Activated CD4-positive, alpha-beta T cell treated with anti-CD3 and anti-CD28 coated beads, Interleukin-2, amount 10 ng/mL, durations not matched to agents 24 days and 14 days (primary cell): ENCODE results near the gene DAB2. TPM values are rescaled to one million over a fixed set of nuclear protein-coding genes. Genes with fewer than 3 reads are reported as not detected.
"Not testable (repeated sequence)": the region's sequence is repeated elsewhere in the genome, so short reads cannot be mapped to it uniquely, and the experiment has no call there.

ENCODE experiments used
- DNase-seq: peaks from one replicate; pipeline ENCODE4 v3.0.0; 2022
- H3K27ac Mint-ChIP-seq: one replicate; pipeline ENCODE4 v1.8.0; 2022; ENCODE audit warnings: mild to moderate bottlenecking, mixed read lengths
- H3K27me3 Mint-ChIP-seq: one replicate; pipeline ENCODE4 v1.8.0; 2022; ENCODE audit warnings: mixed read lengths
- H3K36me3 Mint-ChIP-seq: one replicate; pipeline ENCODE4 v1.8.0; 2022; ENCODE audit warnings: low read depth, mild to moderate bottlenecking, mixed read lengths
- H3K4me1 Mint-ChIP-seq: one replicate; pipeline ENCODE4 v1.8.0; 2021; ENCODE audit warnings: mixed read lengths
- H3K4me3 Mint-ChIP-seq: one replicate; pipeline ENCODE4 v1.8.0; 2022; ENCODE audit warnings: mild to moderate bottlenecking, moderate library complexity, mixed read lengths
- H3K9me3 Mint-ChIP-seq: one replicate; pipeline ENCODE4 v1.8.0; 2021; ENCODE audit warnings: mixed read lengths
- intact Hi-C: fragments of 100-400 bp; cut with micrococcal nuclease; formaldehyde crosslinking; loops from one replicate; pipeline ENCODE4 v1.15.1; 2023
- total RNA-seq: library from RNA; stranded (reverse); gene quantifications from 2 replicates; pipeline ENCODE4 v1.2.3, GENCODE V29; 2022

DAB2 gene
- total RNA-seq, 1 donor from 2014 or later = not detected

DNA sequence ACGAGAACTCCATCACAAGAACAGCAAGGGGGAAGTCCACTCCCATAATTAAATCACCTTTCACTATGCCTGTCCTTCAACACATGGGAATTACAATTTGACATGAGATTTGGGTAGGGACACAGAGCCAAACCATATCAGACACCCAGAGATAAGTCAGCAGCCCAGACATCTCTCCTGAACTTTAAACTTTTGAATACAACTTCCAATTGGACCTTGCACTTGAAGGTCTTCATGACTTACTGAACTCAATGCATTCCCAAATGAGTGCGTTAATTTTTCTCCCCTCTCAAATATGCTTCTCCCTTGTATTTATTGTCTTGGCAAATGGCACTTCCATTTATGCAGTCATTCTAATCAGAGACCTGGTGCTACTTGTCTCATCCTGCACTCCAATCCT lies 72.6 kb downstream of the DAB2 start:
- Mint-ChIP-seq H3K4me3 (no peak overlapping the region), H3K27ac (no peak overlapping the region), H3K9me3 (peaks cover 19% of the 10 kb centered on the region), H3K4me1 (no peaks in the 10 kb centered on the region), H3K27me3 (peaks cover under 1% of the 10 kb centered on the region), H3K36me3 (no peaks in the 10 kb centered on the region)
- intact Hi-C loops = no loop called here
- no peak for DNase-seq

GRCh38 chr5:39349484-39349883 lies 75.3 kb downstream of the DAB2 start:
- intact Hi-C loops = no loop called here
- Mint-ChIP-seq H3K4me1 (no peaks in the 10 kb centered on the region), H3K9me3 (peaks cover 22% of the 10 kb centered on the region), H3K27ac (no peak overlapping the region), H3K4me3 (no peak overlapping the region), H3K27me3 (peaks cover 4% of the 10 kb centered on the region), H3K36me3 (no peaks in the 10 kb centered on the region)
- DNase-seq = no peak

DNA sequence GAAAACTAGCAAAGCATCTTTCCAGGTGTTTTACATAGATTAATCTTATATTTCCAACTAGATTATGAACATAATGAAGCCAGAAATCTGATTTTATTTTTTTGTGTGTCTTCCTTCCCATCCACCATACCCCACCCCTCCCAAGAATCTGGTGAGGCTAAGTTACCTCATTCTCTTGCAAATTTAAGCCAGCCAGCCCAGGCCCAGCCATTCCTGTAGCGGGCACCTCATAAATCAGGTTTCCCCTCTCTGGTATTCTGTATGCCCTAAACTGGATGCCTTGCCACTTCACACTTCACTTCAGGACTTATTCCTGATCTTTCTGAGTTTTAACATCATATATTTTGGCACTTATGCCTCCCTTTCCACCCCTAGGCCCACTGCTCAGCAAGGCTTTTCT lies 82.3 kb downstream of the DAB2 start:
- DNase-seq = no peak
- Mint-ChIP-seq H3K36me3 (no peaks in the 10 kb centered on the region), H3K9me3 (peaks cover 8% of the 10 kb centered on the region), H3K27me3 (peaks cover 4% of the 10 kb centered on the region), H3K4me1 (no peaks in the 10 kb centered on the region), H3K4me3 (no peak overlapping the region), H3K27ac (no peak overlapping the region)
- intact Hi-C loops = no loop called here

DNA sequence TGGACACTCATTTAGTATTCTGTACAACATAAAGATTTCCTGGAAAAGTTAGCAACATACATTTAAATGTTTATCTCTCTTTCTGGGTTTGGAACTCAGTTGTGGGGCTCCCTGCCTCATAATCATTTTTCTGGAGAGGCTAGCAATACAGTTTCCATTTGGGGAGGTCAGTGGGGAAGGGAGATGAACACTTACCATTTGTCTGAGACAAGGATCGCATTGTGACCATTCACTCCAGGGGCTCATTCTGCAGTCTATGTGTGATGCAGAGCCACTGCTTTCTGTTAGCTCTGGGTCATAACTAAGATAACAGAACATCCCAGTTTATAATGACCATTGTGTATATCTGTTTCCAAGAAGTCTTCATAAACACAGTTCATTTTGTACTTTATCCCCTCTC lies 82.9 kb downstream of the DAB2 start:
- no peak overlapping the region for H3K4me3 Mint-ChIP-seq
- no peak overlapping the region for H3K27ac Mint-ChIP-seq
- intact Hi-C loops = no loop called here
- no peaks in the 10 kb centered on the region for H3K4me1 Mint-ChIP-seq
- DNase-seq = no peak
- H3K9me3 Mint-ChIP-seq = peaks cover 8% of the 10 kb centered on the region
- peaks cover 3% of the 10 kb centered on the region for H3K27me3 Mint-ChIP-seq
- H3K36me3 Mint-ChIP-seq = no peaks in the 10 kb centered on the region

DNA sequence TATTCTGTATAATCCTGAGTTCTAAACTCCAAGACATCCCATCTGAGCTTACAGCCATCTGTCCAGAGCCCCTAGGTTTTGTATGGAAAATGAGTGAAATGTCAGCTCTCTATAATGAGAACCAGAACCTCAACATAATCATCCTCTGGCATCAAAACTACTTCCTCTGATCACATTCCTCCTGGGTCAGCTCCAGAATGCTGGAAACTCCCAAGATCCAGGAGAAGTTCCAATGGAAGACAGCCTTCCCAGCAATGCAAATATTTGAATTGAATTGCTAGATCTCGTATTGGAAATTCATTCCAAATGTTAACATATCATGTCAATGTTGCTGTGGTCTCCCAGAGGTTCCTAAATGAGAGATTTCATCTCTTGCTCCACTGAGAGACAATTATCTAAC lies 84.3 kb downstream of the DAB2 start:
- Mint-ChIP-seq H3K36me3 (no peaks in the 10 kb centered on the region), H3K4me1 (no peaks in the 10 kb centered on the region)
- intact Hi-C loops = no loop called here

DNA sequence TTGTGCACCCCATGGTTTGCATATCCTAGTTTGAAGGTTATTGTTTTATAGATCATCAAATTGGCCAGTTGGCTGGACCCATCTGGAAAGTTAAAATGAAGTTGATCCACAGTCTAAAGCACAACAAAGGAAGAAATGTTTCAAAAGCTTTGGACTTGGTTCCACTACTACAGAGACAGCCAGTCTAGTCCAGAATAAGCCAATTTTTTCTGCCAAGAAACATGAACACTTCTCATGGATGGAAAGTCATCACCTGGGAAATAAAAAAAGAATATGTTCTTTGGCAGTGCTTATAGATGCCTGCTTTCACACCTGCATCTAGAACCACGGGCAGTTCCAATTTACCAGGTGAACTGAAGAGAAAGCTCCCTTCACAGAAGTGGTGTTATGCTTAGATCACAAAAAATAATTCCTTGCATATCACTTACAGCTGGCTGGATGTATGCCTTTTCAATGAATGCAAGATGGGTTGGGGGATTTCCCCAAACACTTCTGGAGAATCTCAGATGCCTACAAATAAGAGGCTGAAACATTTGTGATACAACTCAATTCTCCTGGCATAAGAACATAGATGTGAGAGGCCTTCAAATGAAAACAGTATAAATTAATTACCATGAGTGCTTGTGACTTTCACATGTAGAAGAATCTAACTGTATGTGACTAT lies 87.4 kb downstream of the DAB2 start:
- Mint-ChIP-seq H3K27ac (no peak overlapping the region), H3K4me1 (no peaks in the 10 kb centered on the region), H3K4me3 (no peak overlapping the region), H3K27me3 (peaks cover 3% of the 10 kb centered on the region), H3K9me3 (no peaks in the 10 kb centered on the region), H3K36me3 (no peaks in the 10 kb centered on the region)
- DNase-seq = no peak
- intact Hi-C loops = no loop called here

More for the DNA sequence above, 84.3 kb downstream of the DAB2 start:
- Mint-ChIP-seq H3K9me3 (peaks cover 6% of the 10 kb centered on the region), H3K4me3 (no peak overlapping the region), H3K27me3 (peaks cover 4% of the 10 kb centered on the region), H3K27ac (no peak overlapping the region)
- no peak for DNase-seq

GRCh38 chr5:39334296-39334695 lies 90.5 kb downstream of the DAB2 start:
- H3K27me3 Mint-ChIP-seq, H3K36me3 Mint-ChIP-seq, H3K27ac Mint-ChIP-seq, DNase-seq, H3K4me3 Mint-ChIP-seq, intact Hi-C loops, H3K4me1 Mint-ChIP-seq, H3K9me3 Mint-ChIP-seq: not testable (repeated sequence)

DNA sequence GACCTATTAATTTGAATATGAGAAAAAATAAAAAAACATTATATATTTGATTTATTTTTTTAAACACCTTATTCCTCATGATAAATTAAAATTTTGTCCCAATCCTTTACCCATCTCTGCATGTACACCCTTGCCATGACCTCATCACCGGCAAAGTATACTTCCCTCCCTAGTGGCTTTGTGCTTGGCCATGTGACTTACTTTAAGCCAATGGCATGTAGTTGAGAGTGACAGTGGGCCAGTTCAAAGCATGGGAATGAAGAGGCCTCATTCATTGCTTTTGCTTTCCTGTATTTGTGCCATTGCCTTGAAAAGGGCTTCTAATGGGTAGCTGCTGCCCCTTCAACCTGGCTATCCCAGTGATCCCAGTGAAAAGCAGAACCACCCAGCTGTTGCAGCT lies 91.7 kb downstream of the DAB2 start:
- Mint-ChIP-seq H3K36me3 (no peaks in the 10 kb centered on the region), H3K4me1 (no peaks in the 10 kb centered on the region), H3K27ac (no peak overlapping the region), H3K27me3 (peaks cover 4% of the 10 kb centered on the region), H3K9me3 (no peaks in the 10 kb centered on the region), H3K4me3 (no peak overlapping the region)
- DNase-seq = no peak
- intact Hi-C loops = no loop called here

DNA sequence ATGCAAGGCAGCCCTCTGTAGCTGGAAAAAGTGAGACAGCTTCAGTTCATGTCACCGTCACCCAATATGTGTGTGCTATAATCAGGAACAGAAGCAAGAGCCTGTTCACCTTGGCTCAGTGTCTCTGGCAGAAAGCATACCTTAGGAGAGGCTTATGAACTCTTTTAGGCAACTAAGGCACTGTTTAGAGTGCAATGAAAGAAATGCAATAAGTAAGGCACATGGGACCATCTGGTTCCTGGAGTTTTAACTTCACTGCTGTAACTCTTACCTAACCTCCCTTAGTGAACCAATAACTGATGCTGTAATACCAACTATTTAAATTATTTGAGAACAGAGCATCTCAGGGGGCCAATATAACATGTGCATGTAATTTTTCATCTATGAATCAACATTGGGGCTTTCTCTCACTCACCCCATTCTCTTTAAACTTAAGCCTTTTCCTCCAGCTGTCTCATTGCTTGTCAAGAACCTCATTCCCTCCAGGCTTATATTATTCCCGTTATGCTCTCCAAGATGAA lies 92.9 kb downstream of the DAB2 start:
- H3K4me1 Mint-ChIP-seq = no peaks in the 10 kb centered on the region
- intact Hi-C loops = no loop called here
- H3K36me3 Mint-ChIP-seq = no peaks in the 10 kb centered on the region
- H3K4me3 Mint-ChIP-seq = no peak overlapping the region
- H3K27ac Mint-ChIP-seq = no peak overlapping the region
- H3K9me3 Mint-ChIP-seq = no peaks in the 10 kb centered on the region
- DNase-seq = no peak
- peaks cover 4% of the 10 kb centered on the region for H3K27me3 Mint-ChIP-seq

DNA sequence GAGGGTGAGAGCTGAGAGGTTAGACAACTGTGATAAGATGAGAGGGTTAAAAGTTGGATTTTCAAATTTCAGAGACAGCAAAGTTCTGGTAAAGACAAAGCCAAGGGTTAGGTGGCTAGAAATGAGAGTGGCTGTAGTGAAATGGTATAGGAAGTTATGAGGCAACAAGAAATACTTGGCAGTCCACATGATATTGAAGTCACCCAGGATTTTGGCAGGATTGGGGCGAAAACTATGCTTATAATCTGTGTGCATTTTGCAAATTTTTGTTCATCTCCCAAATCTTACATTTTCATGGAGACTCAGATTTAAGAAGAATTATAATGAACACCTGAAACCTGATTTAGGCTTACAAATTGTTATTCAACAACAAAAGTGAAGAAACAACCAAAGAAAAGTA lies 96.0 kb downstream of the DAB2 start:
- Mint-ChIP-seq H3K9me3 (peaks cover 5% of the 10 kb centered on the region), H3K4me1 (no peaks in the 10 kb centered on the region), H3K36me3 (no peaks in the 10 kb centered on the region), H3K27ac (no peak overlapping the region), H3K27me3 (peaks cover 9% of the 10 kb centered on the region), H3K4me3 (no peak overlapping the region)
- no peak for DNase-seq
- intact Hi-C loops = no loop called here

GRCh38 chr5:39323542-39323941 lies 101.2 kb downstream of the DAB2 start:
- H3K4me1 Mint-ChIP-seq = no peaks in the 10 kb centered on the region
- intact Hi-C loops = no loop called here
- H3K9me3 Mint-ChIP-seq = peaks cover 5% of the 10 kb centered on the region
- peaks cover 18% of the 10 kb centered on the region for H3K27me3 Mint-ChIP-seq
- no peak overlapping the region for H3K4me3 Mint-ChIP-seq
- no peak for DNase-seq
- no peaks in the 10 kb centered on the region for H3K36me3 Mint-ChIP-seq
- H3K27ac Mint-ChIP-seq = no peak overlapping the region

Other genes starting within 250 kb of the DAB2 start
- 84.9 and 93.7 TPM in 2 replicates for gene FYB1, start 205.4 kb downstream of the DAB2 start, total RNA-seq
- not detected in 2 replicates for gene C9, start 60.5 kb downstream of the DAB2 start, total RNA-seq